Cardiac muscle cell (in vitro differentiated cells and primary cell): ENCODE measurements around the gene PKNOX2. TPM values are rescaled to one million over a fixed set of nuclear protein-coding genes. Genes with fewer than 3 reads are reported as not detected.

Experiments
- DNase-seq, 2 donors: peaks; one replicate each; pipeline versions ENCODE4 v3.0.0 to v3.0.0-alpha.2; 2010 to 2017; ENCODE audit warnings: low read depth in 1 of 2, low spot score in 1 of 2
- H3K27ac ChIP-seq: fragments of 200-600 bp; sonication (generic); 2 replicates; pipeline ENCODE4 v1.5.1; 2016
- H3K27me3 ChIP-seq: fragments of 200-600 bp; sonication (generic); 2 replicates; pipeline ENCODE4 v1.6.0; 2016; ENCODE audit warnings: control low read depth
- H3K36me3 ChIP-seq: fragments of 200-600 bp; sonication (generic); 2 replicates; pipeline ENCODE4 v1.5.1; 2016; ENCODE audit warnings: control low read depth
- H3K4me1 ChIP-seq: fragments of 200-600 bp; sonication (generic); 2 replicates; pipeline ENCODE4 v1.8.1; 2017; ENCODE audit warnings: low read depth, mild to moderate bottlenecking, mixed run types
- H3K4me3 ChIP-seq: fragments of 200-600 bp; sonication (generic); 2 replicates; pipeline ENCODE4 v1.5.1; 2016; ENCODE audit warnings: mild to moderate bottlenecking
- H3K9me3 ChIP-seq: fragments of 200-600 bp; sonication (generic); 2 replicates; pipeline ENCODE4 v1.5.1; 2017; ENCODE audit warnings: low read depth, mild to moderate bottlenecking, control low read depth
- polyA plus RNA-seq: library from polyadenylated mRNA; unstranded; fragments of >200 nt; fragmentation: Nextera tagmentation; extraction: Ambion mirVana; gene quantifications from 2 replicates; pipeline ENCODE4 v1.2.1, GENCODE V29; 2016
- total RNA-seq: library from RNA; depleted of rRNA; stranded (reverse); fragments of >200 nt; gene quantifications from 2 replicates; pipeline ENCODE4 v1.2.3, GENCODE V29; 2016
- TF ChIP-seq, protein P1 (sequence below): IDR thresholded peaks from 2 replicates; pipeline ENCODE4 v1.5.1; 2012; ENCODE audit warnings: low read depth, mild to moderate bottlenecking, low read length

PKNOX2 gene
- total and polyA plus RNA-seq, 2 experiments from 2014 or later, result 2.1 to 6.1 TPM

DNA sequence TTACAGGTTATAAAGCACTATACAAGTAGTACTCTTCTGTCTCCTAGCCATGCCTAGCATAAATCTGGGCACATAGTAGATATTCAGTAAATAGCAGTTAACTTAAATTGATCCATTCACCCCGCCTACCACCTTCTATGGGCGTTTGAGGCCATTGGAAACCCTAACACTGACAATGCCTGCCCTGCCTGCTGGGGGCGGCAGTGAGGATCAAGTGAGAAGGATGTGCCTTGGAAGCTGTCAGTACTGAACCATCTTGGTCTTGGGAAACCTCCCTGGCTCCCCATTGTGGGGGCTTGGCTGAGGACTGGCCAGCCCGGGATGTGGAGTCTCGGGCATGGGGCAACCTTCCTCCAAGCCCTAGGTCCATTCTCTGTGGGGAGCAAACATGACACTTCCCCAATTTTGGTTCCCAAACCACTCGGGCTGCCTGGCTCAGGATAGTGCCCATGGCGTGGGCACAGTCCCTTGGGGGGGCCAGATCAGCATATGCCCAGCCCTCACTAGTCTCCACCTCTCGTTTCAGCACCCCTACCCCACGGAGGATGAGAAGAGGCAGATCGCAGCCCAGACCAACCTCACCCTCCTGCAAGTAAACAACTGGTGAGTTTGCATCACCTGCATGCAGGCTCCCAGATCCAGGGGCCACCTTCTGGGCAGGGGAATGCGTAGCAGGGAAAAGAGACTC lies 264.1 kb downstream of the PKNOX2 start:
- Histone ChIP-seq H3K27ac (no peak overlapping the region), H3K4me3 (no peak overlapping the region), H3K9me3 (no peaks in the 10 kb centered on the region), H3K27me3 (no peaks in the 10 kb centered on the region), H3K4me1 (no peaks in the 10 kb centered on the region), H3K36me3 (no peaks in the 10 kb centered on the region)
- no peak for DNase-seq
- TF ChIP-seq, protein P1, sequence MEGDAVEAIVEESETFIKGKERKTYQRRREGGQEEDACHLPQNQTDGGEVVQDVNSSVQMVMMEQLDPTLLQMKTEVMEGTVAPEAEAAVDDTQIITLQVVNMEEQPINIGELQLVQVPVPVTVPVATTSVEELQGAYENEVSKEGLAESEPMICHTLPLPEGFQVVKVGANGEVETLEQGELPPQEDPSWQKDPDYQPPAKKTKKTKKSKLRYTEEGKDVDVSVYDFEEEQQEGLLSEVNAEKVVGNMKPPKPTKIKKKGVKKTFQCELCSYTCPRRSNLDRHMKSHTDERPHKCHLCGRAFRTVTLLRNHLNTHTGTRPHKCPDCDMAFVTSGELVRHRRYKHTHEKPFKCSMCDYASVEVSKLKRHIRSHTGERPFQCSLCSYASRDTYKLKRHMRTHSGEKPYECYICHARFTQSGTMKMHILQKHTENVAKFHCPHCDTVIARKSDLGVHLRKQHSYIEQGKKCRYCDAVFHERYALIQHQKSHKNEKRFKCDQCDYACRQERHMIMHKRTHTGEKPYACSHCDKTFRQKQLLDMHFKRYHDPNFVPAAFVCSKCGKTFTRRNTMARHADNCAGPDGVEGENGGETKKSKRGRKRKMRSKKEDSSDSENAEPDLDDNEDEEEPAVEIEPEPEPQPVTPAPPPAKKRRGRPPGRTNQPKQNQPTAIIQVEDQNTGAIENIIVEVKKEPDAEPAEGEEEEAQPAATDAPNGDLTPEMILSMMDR, result no peak

DNA sequence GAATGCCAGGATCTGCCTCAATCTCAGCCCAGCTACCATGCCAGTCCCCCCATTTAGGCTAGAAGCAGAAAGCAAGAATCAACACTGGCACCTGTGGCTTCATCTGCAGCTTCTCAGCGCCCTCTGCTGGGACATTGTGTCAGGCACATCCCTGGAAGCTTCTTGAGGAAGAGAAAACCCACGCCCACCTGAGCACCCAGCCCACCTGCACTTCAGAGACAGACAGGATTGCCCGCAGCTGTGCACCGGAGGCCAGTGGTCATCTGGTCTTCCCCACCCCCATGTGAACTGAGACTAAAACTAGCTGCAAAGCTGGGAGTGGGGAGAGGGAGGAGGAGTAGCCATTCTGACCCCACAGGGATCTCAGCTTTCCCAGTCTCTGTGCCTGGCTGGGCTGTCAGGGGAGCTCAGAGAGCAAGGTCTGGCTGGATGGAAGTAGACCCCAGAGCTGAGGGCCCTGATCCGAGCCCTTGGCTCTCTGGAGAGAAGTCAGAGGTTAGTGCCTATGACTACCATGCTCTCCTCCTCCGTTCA lies 264.7 kb downstream of the PKNOX2 start:
- Histone ChIP-seq H3K4me1 (no peaks in the 10 kb centered on the region), H3K36me3 (no peaks in the 10 kb centered on the region), H3K9me3 (no peaks in the 10 kb centered on the region), H3K4me3 (no peak overlapping the region), H3K27ac (no peak overlapping the region), H3K27me3 (no peaks in the 10 kb centered on the region)
- TF ChIP-seq, protein P1, result peak; percentile 82
- peak; percentile 69 to 77 for DNase-seq

DNA sequence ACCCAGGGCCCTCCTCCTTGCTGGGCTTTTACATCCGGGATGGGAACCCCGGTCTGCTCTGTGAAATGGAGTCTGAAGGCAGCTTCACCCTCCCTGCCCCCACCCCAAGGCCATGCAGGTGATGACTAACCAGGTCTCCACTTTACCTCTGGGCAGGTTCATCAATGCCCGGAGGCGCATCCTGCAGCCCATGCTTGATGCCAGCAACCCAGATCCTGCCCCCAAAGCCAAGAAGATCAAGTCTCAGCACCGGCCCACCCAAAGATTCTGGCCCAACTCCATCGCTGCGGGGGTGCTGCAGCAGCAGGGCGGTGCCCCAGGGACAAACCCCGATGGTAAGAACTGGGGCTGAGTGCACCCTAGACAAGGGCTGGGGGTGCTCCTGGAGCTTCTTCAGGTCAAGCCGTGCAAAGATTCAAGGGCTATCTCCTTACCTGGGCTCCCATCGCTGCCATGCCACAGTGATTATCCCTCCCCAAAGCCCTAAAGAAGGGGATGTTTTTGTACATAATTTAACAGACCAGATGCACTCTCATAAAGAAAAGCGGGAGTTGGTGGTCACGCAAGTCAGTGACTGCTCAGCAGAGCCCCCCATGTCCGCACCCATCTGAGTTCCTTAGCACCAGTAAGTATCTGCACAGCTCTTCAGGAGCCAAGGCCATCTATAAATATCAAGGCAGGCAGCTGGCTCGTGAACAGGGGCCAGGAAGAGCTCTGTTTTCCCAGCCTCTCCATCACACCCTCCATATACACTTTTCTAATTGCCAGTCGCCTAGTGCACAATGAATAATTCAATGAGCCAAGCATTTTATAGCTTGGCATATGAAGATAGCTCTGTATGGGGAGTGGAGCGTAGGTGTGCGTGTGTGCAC lies 265.5 kb downstream of the PKNOX2 start:
- TF ChIP-seq, protein P1, result no peak
- Histone ChIP-seq H3K4me3 (no peak overlapping the region), H3K9me3 (no peaks in the 10 kb centered on the region), H3K4me1 (no peaks in the 10 kb centered on the region), H3K27me3 (no peaks in the 10 kb centered on the region), H3K36me3 (no peaks in the 10 kb centered on the region), H3K27ac (no peak overlapping the region)
- no peak for DNase-seq

DNA sequence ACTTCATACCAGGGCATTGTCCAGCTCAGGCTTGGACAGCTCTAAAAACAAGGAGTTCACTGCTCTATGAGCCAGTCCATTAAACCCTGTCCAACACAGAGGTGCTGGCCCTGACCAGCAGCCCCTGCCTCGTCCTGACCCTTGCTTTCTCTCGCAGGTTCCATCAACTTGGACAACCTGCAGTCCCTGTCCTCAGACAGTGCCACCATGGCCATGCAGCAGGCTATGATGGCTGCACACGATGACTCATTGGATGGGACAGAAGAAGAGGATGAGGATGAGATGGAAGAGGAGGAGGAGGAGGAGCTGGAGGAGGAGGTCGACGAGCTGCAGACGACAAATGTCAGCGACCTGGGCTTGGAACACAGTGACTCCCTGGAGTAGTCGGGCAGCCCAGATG lies 266.5 kb downstream of the PKNOX2 start:
- no peaks in the 10 kb centered on the region for H3K9me3 ChIP-seq
- TF ChIP-seq, protein P1, result no peak
- no peaks in the 10 kb centered on the region for H3K36me3 ChIP-seq
- H3K27ac ChIP-seq, result no peak overlapping the region
- no peaks in the 10 kb centered on the region for H3K27me3 ChIP-seq
- no peak overlapping the region for H3K4me3 ChIP-seq
- no peaks in the 10 kb centered on the region for H3K4me1 ChIP-seq
- DNase-seq, result no peak

DNA sequence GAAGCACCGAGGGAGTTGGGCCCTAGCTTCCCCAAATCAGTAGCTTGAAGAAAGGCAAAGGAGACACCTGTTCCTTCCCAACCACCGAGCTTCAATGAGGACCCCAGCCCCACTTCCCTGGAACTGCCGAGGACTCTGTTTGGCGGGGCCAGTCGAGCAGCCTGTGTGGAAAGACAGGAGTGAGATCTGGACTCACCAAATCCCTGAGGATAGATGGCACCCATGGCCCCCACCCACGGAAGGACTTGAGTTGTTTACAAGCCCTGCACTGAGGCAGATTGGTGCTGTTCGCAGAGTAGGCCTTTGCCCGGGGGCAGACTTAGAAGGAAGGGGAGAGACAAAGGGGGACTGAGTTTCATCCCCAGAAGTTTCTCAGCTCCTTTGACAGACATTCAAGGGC lies 266.9 kb downstream of the PKNOX2 start:
- no peak for DNase-seq

More for the DNA sequence above, 266.9 kb downstream of the PKNOX2 start:
- Histone ChIP-seq H3K36me3 (no peaks in the 10 kb centered on the region), H3K27me3 (no peaks in the 10 kb centered on the region), H3K4me1 (no peaks in the 10 kb centered on the region), H3K4me3 (no peak overlapping the region), H3K9me3 (no peaks in the 10 kb centered on the region), H3K27ac (no peak overlapping the region)
- TF ChIP-seq, protein P1, result no peak
